PFSK-1 (cell line): ENCODE measurements around the gene AP3D1.

ENCODE experiments used
- POLR2AphosphoS5 ChIP-seq: IDR thresholded peaks from 2 replicates; pipeline ENCODE4 v1.6.1; 2012; ENCODE audit warnings: low read depth, mild to moderate bottlenecking, control low read depth, low read length, moderate library complexity
- REST ChIP-seq, 2 experiments: IDR thresholded peaks; 2 replicates each; pipeline versions ENCODE4 v1.6.1 to v1.8.0; 2011 to 2012; ENCODE audit warnings: low read depth in 2 of 2, low read length in 2 of 2, control low read depth in 1 of 2, inconsistent platforms in 1 of 2, mild to moderate bottlenecking in 1 of 2, moderate library complexity in 1 of 2; ENCODE audit not compliant: insufficient read depth in 1 of 2
- TAF1 ChIP-seq: IDR thresholded peaks from 2 replicates; pipeline ENCODE4 v1.6.1; 2012; ENCODE audit warnings: low read length, control low read depth, borderline replicate concordance; ENCODE audit not compliant: insufficient read depth

DNA sequence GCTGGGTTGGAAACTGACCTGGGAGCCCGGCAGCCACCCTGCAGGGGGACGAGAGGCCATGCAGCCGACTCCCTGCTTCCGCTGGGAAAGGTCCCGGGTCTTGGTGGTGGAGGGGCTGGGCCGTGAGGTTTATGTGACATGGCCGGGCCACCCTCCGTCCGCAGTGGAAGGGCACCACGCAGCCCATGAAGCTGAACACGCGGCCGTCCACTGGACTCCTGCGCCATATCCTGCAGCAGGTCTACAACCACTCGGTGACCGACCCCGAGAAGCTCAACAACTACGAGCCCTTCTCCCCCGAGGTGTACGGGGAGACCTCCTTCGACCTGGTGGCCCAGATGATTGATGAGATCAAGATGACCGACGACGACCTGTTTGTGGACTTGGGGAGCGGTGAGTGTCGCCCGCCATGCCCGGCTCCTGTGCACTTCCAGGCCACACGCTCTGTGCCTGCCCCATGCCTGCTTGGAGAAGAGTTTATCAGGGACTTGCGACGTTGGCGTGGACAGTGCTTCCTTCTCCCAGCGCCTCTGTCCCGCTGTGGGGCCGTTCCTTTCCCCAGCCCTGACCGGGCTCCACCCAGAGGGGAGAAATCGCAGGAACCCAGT lies 39.6 kb upstream of the AP3D1 start:
- TF ChIP-seq POLR2AphosphoS5 (no peak), TAF1 (no peak), REST (IDR thresholded peaks at IDR 0.05; ENCODE audit: insufficient read depth in 1 of 2, low read depth in 2 of 2, low read length in 2 of 2) (no peak)
